SK-N-MC (cell line): Measurements from ENCODE around the gene ARG2.

Experiments used
- EZH2 ChIP-seq: fragments of 200-600 bp; sonication (generic); IDR thresholded peaks from one replicate; pipeline ENCODE4 v1.6.1; 2017; ENCODE audit warnings: antibody characterized with exemption
- FOXP2 ChIP-seq: optimal IDR thresholded peaks from 2 replicates; pipeline ENCODE3; 2011; ENCODE audit warnings: mild to moderate bottlenecking, moderate library complexity; ENCODE audit not compliant: insufficient read depth; ENCODE audit errors: extremely low read length, control extremely low read depth
- POLR2AphosphoS5 ChIP-seq: IDR thresholded peaks from 2 replicates; pipeline ENCODE4 v1.6.1; 2012; ENCODE audit warnings: mild to moderate bottlenecking, low read depth, low read length, borderline replicate concordance

- TF ChIP-seq POLR2AphosphoS5 (no peak), EZH2 (no peak), FOXP2 (no peak)
Observed at GRCh38 chr14:67638642-67639041, 18.9 kb downstream of the ARG2 start.
